ENCODE measurements around the gene NIN. TPM values are rescaled to one million over a fixed set of nuclear protein-coding genes. Genes with fewer than 3 reads are reported as not detected.

NIN gene
- polyA plus RNA-seq, 4 donors: 1.9 to 4.7 (median 3.8) TPM

DNA sequence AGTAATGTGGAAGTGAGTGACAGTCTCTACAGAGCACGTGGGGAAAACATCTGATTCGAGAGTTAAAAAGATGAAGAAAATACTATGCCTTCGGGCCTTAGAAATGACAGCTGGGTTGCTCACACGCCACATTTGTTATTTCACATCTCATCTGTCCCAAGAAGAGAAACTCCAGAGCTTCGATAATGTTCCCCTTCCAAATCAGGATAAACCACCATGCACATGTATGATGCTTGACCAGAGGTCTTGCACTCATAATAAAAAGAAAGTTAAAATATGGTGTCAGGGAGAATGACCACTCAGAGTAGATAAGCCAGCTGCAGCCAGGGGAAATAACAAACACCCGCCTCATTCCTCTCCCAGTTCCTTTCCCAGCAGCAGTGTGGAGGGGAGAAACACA is 34.6 kb downstream of the NIN start:
- H3K4me3 ChIP-seq (ENCODE audit: low read depth in 1 of 3, low read length in 3 of 3): no peak overlapping the region
- 80 to 95% (median 92%) methylated on average over 6 of the region's 6 CpGs for WGBS, 3 donors
- no peaks in the 10 kb centered on the region for H3K9me3 ChIP-seq (ENCODE audit: control insufficient read depth in 2 of 2, insufficient read depth in 1 of 2, low read depth in 1 of 2, low read length in 1 of 2)
- H3K36me3 ChIP-seq (ENCODE audit: control insufficient read depth in 3 of 3, insufficient read depth in 2 of 3, low read depth in 1 of 3, low read length in 3 of 3): peaks cover 0 to 3% (median 0%) of the 10 kb centered on the region in 3 donors
- no peak overlapping the region for H3K27ac ChIP-seq (ENCODE audit: low read depth in 1 of 3, low read length in 2 of 3)
- H3K27me3 ChIP-seq (ENCODE audit: control insufficient read depth in 3 of 3, insufficient read depth in 3 of 3, low read length in 3 of 3): peaks cover 0 to 10% (median 0%) of the 10 kb centered on the region in 3 donors
- peaks cover 0 to 2% (median 0%) of the 10 kb centered on the region in 3 donors for H3K4me1 ChIP-seq (ENCODE audit: control insufficient read depth in 3 of 3, insufficient read depth in 2 of 3, low read depth in 1 of 3, low read length in 2 of 3)
- FAIRE-seq (no peak), DNase-seq (no peak)

DNA sequence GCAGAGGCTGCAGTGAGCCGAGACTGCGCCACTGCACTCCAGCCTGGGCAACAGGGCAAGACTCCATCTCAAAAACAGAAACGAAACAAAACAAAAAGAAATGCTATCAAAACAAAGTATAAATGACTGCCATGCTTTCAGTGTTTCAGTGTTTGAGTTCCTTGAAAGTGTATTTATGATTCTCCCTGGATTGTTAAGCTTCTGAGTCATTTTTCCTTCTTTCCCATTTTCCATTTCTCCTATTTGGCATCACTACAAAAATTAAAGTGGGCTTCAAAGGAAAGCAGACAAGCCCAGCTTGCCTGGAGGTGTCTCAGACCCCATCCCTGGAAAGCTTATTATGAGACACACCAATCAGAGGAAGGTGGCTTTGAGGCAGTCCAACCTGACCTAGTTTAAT is 35.1 kb downstream of the NIN start:
- WGBS, 3 donors: 92 to 97% (median 96%) methylated on average over 3 of the region's 3 CpGs
- FAIRE-seq: no peak
- Histone ChIP-seq H3K4me3 (ENCODE audit: low read depth in 1 of 3, low read length in 3 of 3) (no peak overlapping the region), H3K27me3 (ENCODE audit: control insufficient read depth in 3 of 3, insufficient read depth in 3 of 3, low read length in 3 of 3) (peaks cover 0 to 10% (median 0%) of the 10 kb centered on the region in 3 donors), H3K9me3 (ENCODE audit: control insufficient read depth in 2 of 2, insufficient read depth in 1 of 2, low read depth in 1 of 2, low read length in 1 of 2) (no peaks in the 10 kb centered on the region), H3K4me1 (ENCODE audit: control insufficient read depth in 3 of 3, insufficient read depth in 2 of 3, low read depth in 1 of 3, low read length in 2 of 3) (peaks cover 0 to 2% (median 0%) of the 10 kb centered on the region in 3 donors), H3K27ac (ENCODE audit: low read depth in 1 of 3, low read length in 2 of 3) (no peak overlapping the region), H3K36me3 (ENCODE audit: control insufficient read depth in 3 of 3, insufficient read depth in 2 of 3, low read depth in 1 of 3, low read length in 3 of 3) (peaks cover 0 to 3% (median 0%) of the 10 kb centered on the region in 3 donors)
- DNase-seq: no peak

DNA sequence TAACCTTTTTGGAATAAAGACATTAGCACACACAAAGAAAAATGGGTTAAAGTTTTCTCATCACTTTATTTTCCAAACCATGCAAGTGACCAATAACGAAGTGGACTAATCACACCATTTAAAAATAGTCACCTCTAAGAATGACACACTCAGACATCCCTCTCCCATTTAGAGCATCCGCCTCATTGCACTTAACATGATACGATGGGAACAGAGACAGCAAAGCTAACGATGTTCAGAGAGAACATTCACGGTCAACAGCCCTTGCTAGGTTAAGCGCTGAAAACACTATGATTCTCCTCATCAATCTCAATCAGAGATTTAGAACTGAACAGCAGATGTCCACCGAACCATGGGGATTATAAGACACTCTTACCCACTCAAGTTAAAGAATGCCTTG is 35.8 kb downstream of the NIN start:
- peaks cover 0 to 3% (median 0%) of the 10 kb centered on the region in 3 donors for H3K36me3 ChIP-seq (ENCODE audit: control insufficient read depth in 3 of 3, insufficient read depth in 2 of 3, low read depth in 1 of 3, low read length in 3 of 3)
- H3K4me1 ChIP-seq (ENCODE audit: control insufficient read depth in 3 of 3, insufficient read depth in 2 of 3, low read depth in 1 of 3, low read length in 2 of 3): peaks cover 0 to 2% (median 0%) of the 10 kb centered on the region in 3 donors
- H3K9me3 ChIP-seq (ENCODE audit: control insufficient read depth in 2 of 2, insufficient read depth in 1 of 2, low read depth in 1 of 2, low read length in 1 of 2): no peaks in the 10 kb centered on the region
- H3K4me3 ChIP-seq (ENCODE audit: low read depth in 1 of 3, low read length in 3 of 3): no peak overlapping the region
- FAIRE-seq (no peak), DNase-seq (no peak)
- H3K27ac ChIP-seq (ENCODE audit: low read depth in 1 of 3, low read length in 2 of 3): no peak overlapping the region
- WGBS, 3 donors: 81 to 97% (median 92%) methylated on average over 7 of the region's 7 CpGs
- peaks cover 0 to 10% (median 0%) of the 10 kb centered on the region in 3 donors for H3K27me3 ChIP-seq (ENCODE audit: control insufficient read depth in 3 of 3, insufficient read depth in 3 of 3, low read length in 3 of 3)

DNA sequence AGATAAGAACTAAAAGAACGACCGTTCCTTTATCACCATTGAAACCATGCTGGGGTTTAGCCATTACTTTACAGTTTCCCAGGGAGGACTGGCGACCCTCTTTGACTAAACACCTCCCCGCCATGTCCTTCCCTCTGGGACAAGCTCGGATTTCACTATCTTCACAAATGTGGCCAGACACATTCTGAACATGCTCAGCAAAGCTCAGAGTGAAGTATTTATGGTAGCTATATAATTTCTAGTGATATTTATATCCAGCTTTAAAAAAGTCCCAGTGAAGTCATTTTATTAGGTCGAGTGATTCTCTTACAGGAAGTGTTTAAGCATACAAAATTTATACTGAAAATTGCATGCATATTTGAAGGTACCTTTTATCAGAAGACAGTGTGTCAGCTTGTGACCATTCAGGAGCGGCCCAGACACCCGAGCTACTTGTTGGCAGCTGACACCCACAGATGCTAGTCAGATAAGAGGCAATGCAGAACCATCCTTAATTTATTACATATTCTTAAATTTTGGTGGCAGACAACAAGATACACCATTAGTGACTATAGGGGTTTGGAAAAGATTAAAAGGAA is 36.8 kb downstream of the NIN start:
- no peak overlapping the region for H3K4me3 ChIP-seq (ENCODE audit: low read depth in 1 of 3, low read length in 3 of 3)
- DNase-seq: no peak
- peaks cover 0 to 2% (median 0%) of the 10 kb centered on the region in 3 donors for H3K4me1 ChIP-seq (ENCODE audit: control insufficient read depth in 3 of 3, insufficient read depth in 2 of 3, low read depth in 1 of 3, low read length in 2 of 3)
- FAIRE-seq: no peak
- no peaks in the 10 kb centered on the region for H3K9me3 ChIP-seq (ENCODE audit: control insufficient read depth in 2 of 2, insufficient read depth in 1 of 2, low read depth in 1 of 2, low read length in 1 of 2)
- no peak overlapping the region for H3K27ac ChIP-seq (ENCODE audit: low read depth in 1 of 3, low read length in 2 of 3)
- 29 to 55% (median 54%) methylated on average over 8 of the region's 8 CpGs for WGBS, 3 donors
- H3K27me3 ChIP-seq (ENCODE audit: control insufficient read depth in 3 of 3, insufficient read depth in 3 of 3, low read length in 3 of 3): peaks cover 0 to 10% (median 0%) of the 10 kb centered on the region in 3 donors
- H3K36me3 ChIP-seq (ENCODE audit: control insufficient read depth in 3 of 3, insufficient read depth in 2 of 3, low read depth in 1 of 3, low read length in 3 of 3): peaks cover 0 to 1% (median 0%) of the 10 kb centered on the region in 3 donors

DNA sequence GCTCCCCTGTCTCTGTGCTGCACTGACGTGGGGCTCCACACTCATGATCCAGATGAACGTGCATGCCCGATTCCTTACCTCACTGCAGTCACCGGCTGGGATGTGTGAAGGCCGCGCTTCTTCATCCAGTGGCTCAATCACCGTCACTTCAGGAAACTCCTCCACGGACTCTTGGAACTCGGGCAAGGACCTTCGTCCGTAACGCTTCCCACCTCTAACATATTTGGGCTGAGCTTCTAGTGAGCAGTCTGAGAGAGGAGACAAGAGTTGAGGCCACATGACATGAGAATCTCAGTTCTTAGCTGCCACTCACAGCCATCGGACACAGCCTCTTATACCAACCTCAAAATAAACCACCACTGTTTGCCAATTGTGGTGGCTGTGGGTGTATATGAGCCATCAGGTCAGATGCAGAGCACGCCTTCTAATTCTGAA is 38.3 kb downstream of the NIN start:
- H3K9me3 ChIP-seq (ENCODE audit: control insufficient read depth in 2 of 2, insufficient read depth in 1 of 2, low read depth in 1 of 2, low read length in 1 of 2): no peaks in the 10 kb centered on the region
- no peak for DNase-seq
- H3K27me3 ChIP-seq (ENCODE audit: control insufficient read depth in 3 of 3, insufficient read depth in 3 of 3, low read length in 3 of 3): peaks cover 0 to 4% (median 0%) of the 10 kb centered on the region in 3 donors
- FAIRE-seq: no peak
- peaks cover 0 to 2% (median 0%) of the 10 kb centered on the region in 3 donors for H3K4me1 ChIP-seq (ENCODE audit: control insufficient read depth in 3 of 3, insufficient read depth in 2 of 3, low read depth in 1 of 3, low read length in 2 of 3)
- peak overlapping the region in 1 of 3 donors; percentile 4 for H3K27ac ChIP-seq (ENCODE audit: low read depth in 1 of 3, low read length in 2 of 3)
- 91 to 97% (median 92%) methylated on average over 14 of the region's 14 CpGs for WGBS, 3 donors
- H3K36me3 ChIP-seq (ENCODE audit: control insufficient read depth in 3 of 3, insufficient read depth in 2 of 3, low read depth in 1 of 3, low read length in 3 of 3): no peaks in the 10 kb centered on the region
- no peak overlapping the region for H3K4me3 ChIP-seq (ENCODE audit: low read depth in 1 of 3, low read length in 3 of 3)

DNA sequence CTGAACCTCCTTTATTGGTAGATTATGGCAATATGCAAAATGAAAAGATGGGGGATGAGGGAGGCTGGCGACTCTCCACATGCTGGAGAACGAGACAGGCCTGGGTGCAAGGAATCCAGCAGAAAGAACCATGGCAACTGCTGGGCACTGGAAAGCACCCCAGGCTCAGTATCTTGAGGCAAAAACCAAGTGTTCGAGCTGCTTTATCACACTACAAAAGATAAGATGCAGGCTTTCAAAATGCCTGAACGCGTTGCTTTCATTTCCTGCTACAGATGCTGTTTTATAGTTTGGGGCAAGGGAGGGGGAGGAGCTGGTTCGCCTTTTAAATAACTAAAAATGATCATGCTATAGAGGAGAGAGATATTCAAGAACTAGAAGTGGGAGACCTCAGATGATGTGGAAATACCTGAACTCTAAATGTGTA is 38.9 kb downstream of the NIN start:
- DNase-seq: no peak
- Histone ChIP-seq H3K9me3 (ENCODE audit: control insufficient read depth in 2 of 2, insufficient read depth in 1 of 2, low read depth in 1 of 2, low read length in 1 of 2) (no peaks in the 10 kb centered on the region), H3K27ac (ENCODE audit: low read depth in 1 of 3, low read length in 2 of 3) (peak overlapping the region in 1 of 3 donors; percentile 47), H3K36me3 (ENCODE audit: control insufficient read depth in 3 of 3, insufficient read depth in 2 of 3, low read depth in 1 of 3, low read length in 3 of 3) (no peaks in the 10 kb centered on the region), H3K4me1 (ENCODE audit: control insufficient read depth in 3 of 3, insufficient read depth in 2 of 3, low read depth in 1 of 3, low read length in 2 of 3) (peaks cover 0 to 2% (median 0%) of the 10 kb centered on the region in 3 donors), H3K4me3 (ENCODE audit: low read depth in 1 of 3, low read length in 3 of 3) (no peak overlapping the region), H3K27me3 (ENCODE audit: control insufficient read depth in 3 of 3, insufficient read depth in 3 of 3, low read length in 3 of 3) (peaks cover 0 to 3% (median 0%) of the 10 kb centered on the region in 3 donors)
- no peak for FAIRE-seq
- WGBS, 3 donors: 54 to 65% (median 64%) methylated on average over 6 of the region's 6 CpGs

GRCh38 chr14:50791201-50791600 is 39.8 kb downstream of the NIN start:
- 87 to 94% (median 88%) methylated on average over 3 of the region's 3 CpGs for WGBS, 3 donors
- no peak for FAIRE-seq
- peaks cover 0 to 3% (median 0%) of the 10 kb centered on the region in 3 donors for H3K27me3 ChIP-seq (ENCODE audit: control insufficient read depth in 3 of 3, insufficient read depth in 3 of 3, low read length in 3 of 3)
- DNase-seq: no peak
- H3K4me1 ChIP-seq (ENCODE audit: control insufficient read depth in 3 of 3, insufficient read depth in 2 of 3, low read depth in 1 of 3, low read length in 2 of 3): peaks cover 0 to 1% (median 0%) of the 10 kb centered on the region in 3 donors
- no peaks in the 10 kb centered on the region for H3K36me3 ChIP-seq (ENCODE audit: control insufficient read depth in 3 of 3, insufficient read depth in 2 of 3, low read depth in 1 of 3, low read length in 3 of 3)
- no peaks in the 10 kb centered on the region for H3K9me3 ChIP-seq (ENCODE audit: control insufficient read depth in 2 of 2, insufficient read depth in 1 of 2, low read depth in 1 of 2, low read length in 1 of 2)
- H3K4me3 ChIP-seq (ENCODE audit: low read depth in 1 of 3, low read length in 3 of 3): no peak overlapping the region
- H3K27ac ChIP-seq (ENCODE audit: low read depth in 1 of 3, low read length in 2 of 3): no peak overlapping the region

- WGBS, 3 donors: 83 to 92% (median 87%) methylated on average over 2 of the region's 2 CpGs
- Histone ChIP-seq H3K27me3 (ENCODE audit: control insufficient read depth in 3 of 3, insufficient read depth in 3 of 3, low read length in 3 of 3) (peaks cover 0 to 3% (median 0%) of the 10 kb centered on the region in 3 donors), H3K4me1 (ENCODE audit: control insufficient read depth in 3 of 3, insufficient read depth in 2 of 3, low read depth in 1 of 3, low read length in 2 of 3) (peaks cover 0 to 2% (median 0%) of the 10 kb centered on the region in 3 donors), H3K4me3 (ENCODE audit: low read depth in 1 of 3, low read length in 3 of 3) (no peak overlapping the region), H3K36me3 (ENCODE audit: control insufficient read depth in 3 of 3, insufficient read depth in 2 of 3, low read depth in 1 of 3, low read length in 3 of 3) (no peaks in the 10 kb centered on the region), H3K27ac (ENCODE audit: low read depth in 1 of 3, low read length in 2 of 3) (no peak overlapping the region), H3K9me3 (ENCODE audit: control insufficient read depth in 2 of 2, insufficient read depth in 1 of 2, low read depth in 1 of 2, low read length in 1 of 2) (no peaks in the 10 kb centered on the region)
- FAIRE-seq (no peak), DNase-seq (no peak)
These were observed 40.4 kb downstream of the NIN start for GRCh38 chr14:50790589-50790988.
